Right atrium auricular region (tissue), 2 donors: ENCODE results near the gene C6orf163. TPM values are rescaled to one million over a fixed set of nuclear protein-coding genes. Genes with fewer than 3 reads are reported as not detected.

Experiments used
- DNase-seq: peaks from one replicate; pipeline ENCODE4 v3.0.0-alpha.2; 2019; ENCODE audit warnings: low spot score
- H3K27ac ChIP-seq, 2 donors: fragments of 200-600 bp; sonication (generic); 1 replicate in 1 of 2; 2 replicates in 1 of 2; pipeline ENCODE4 v1.5.1; 2016 to 2019
- H3K27me3 ChIP-seq, 2 donors: fragments of 200-600 bp; sonication (generic); one replicate each; pipeline versions ENCODE4 v1.5.1 to v1.6.0; 2017 to 2019
- H3K36me3 ChIP-seq: fragments of 200-600 bp; sonication (generic); one replicate; pipeline ENCODE4 v1.5.1; 2016
- H3K4me1 ChIP-seq, 2 donors: fragments of 200-600 bp; sonication (generic); one replicate each; pipeline versions ENCODE4 v1.5.1 to v1.6.0; 2017 to 2019
- H3K4me3 ChIP-seq, 2 donors: fragments of 200-600 bp; sonication (generic); 1 replicate in 1 of 2; 2 replicates in 1 of 2; pipeline ENCODE4 v1.5.1; 2017 to 2019; ENCODE audit warnings: mild to moderate bottlenecking in 1 of 2, moderate library complexity in 1 of 2
- H3K9me3 ChIP-seq, 2 donors: fragments of 200-600 bp; sonication (generic); one replicate each; pipeline ENCODE4 v1.5.1; 2019
- total RNA-seq, 2 donors: library from RNA; depleted of rRNA; stranded (reverse); fragments of >200 nt; gene quantifications; one replicate each; pipeline ENCODE4 v1.1.0, GENCODE V29; 2016
- TF ChIP-seq, protein P1 (sequence below), 2 donors: fragments of 200-600 bp; sonication (generic); IDR thresholded peaks; one replicate each; pipeline ENCODE4 v1.5.1; 2019; ENCODE audit warnings: antibody characterized with exemption in 2 of 2

Gene C6orf163
- total RNA-seq, 2 donors from 2014 or later = 1.5 TPM

DNA sequence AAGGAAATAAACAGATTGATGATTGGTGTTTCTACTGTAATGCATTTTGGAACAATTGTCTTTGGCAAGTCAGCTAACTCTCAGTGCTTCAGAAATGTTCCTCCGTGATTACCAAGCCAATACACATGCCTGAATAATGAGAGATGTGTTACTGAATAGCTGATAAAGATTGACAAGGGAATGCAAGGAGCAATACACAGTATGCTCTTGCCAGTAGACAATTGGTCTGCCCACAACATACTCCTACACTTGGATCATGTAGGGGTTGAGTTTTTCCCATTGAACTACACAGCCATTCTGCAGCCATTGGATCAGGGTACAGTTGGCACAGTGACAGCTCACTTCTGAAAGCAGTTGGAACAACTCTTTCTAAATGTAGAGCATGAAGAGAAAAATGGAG, 9.9 kb upstream of the C6orf163 start:
- no peak for DNase-seq
- no peaks in the 10 kb centered on the region for H3K36me3 ChIP-seq
- no peak overlapping the region for H3K4me3 ChIP-seq
- H3K27ac ChIP-seq = peak overlapping the region; percentile 23 to 75
- H3K4me1 ChIP-seq = peaks cover 0 to 28% of the 10 kb centered on the region in 2 donors
- H3K9me3 ChIP-seq = no peaks in the 10 kb centered on the region
- TF ChIP-seq, protein P1, sequence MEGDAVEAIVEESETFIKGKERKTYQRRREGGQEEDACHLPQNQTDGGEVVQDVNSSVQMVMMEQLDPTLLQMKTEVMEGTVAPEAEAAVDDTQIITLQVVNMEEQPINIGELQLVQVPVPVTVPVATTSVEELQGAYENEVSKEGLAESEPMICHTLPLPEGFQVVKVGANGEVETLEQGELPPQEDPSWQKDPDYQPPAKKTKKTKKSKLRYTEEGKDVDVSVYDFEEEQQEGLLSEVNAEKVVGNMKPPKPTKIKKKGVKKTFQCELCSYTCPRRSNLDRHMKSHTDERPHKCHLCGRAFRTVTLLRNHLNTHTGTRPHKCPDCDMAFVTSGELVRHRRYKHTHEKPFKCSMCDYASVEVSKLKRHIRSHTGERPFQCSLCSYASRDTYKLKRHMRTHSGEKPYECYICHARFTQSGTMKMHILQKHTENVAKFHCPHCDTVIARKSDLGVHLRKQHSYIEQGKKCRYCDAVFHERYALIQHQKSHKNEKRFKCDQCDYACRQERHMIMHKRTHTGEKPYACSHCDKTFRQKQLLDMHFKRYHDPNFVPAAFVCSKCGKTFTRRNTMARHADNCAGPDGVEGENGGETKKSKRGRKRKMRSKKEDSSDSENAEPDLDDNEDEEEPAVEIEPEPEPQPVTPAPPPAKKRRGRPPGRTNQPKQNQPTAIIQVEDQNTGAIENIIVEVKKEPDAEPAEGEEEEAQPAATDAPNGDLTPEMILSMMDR (IDR thresholded peaks at IDR 0.05) = no peak
- no peaks in the 10 kb centered on the region for H3K27me3 ChIP-seq

DNA sequence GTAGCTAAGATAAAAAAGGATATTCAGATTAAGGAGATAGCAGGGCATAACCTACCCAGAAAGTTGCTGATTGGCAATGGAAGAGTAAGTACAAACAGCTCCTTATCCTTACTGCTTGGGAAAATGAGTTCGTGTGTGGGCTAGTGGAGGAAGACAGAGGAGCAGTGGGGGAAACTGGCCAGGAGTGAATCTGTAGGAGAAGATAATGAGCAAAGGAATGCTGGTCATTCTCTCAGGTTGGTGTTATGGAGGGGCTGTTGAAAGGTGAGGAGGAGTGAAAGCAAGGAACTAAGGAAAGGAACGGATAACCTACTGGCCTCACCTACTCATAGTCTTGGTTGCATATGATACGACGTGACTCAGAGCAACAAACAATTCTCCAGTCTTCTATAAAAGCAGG, 8.2 kb upstream of the C6orf163 start:
- H3K4me1 ChIP-seq = peaks cover 0 to 28% of the 10 kb centered on the region in 2 donors
- H3K9me3 ChIP-seq = no peaks in the 10 kb centered on the region
- no peaks in the 10 kb centered on the region for H3K36me3 ChIP-seq
- TF ChIP-seq, protein P1 (IDR thresholded peaks at IDR 0.05) = no peak
- H3K4me3 ChIP-seq = no peak overlapping the region
- no peak for DNase-seq
- H3K27ac ChIP-seq = no peak overlapping the region
- no peaks in the 10 kb centered on the region for H3K27me3 ChIP-seq

DNA sequence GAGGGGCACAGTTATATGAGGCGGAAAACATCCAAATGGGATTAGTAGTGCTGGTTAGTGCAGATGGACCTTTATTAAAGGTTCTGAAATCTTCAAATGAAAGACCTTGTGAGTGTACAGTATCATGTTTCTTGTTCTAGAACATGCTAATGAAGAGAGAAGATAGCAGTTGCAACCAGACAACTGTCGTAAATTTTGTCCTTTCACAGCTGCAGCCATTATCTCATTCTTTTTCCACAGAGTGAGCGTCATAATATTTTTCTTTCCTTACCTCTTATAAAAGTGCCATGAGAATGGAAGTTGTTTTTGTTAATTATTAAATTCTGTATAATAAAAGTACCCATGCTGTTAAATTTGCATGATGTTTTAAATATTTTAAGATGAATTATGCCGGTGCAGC, 4.4 kb upstream of the C6orf163 start:
- TF ChIP-seq, protein P1 (IDR thresholded peaks at IDR 0.05) = no peak
- Histone ChIP-seq H3K4me3 (no peak overlapping the region), H3K36me3 (no peaks in the 10 kb centered on the region), H3K4me1 (peaks cover 0 to 2% of the 10 kb centered on the region in 2 donors), H3K27ac (no peak overlapping the region), H3K9me3 (no peaks in the 10 kb centered on the region), H3K27me3 (no peaks in the 10 kb centered on the region)
- no peak for DNase-seq

DNA sequence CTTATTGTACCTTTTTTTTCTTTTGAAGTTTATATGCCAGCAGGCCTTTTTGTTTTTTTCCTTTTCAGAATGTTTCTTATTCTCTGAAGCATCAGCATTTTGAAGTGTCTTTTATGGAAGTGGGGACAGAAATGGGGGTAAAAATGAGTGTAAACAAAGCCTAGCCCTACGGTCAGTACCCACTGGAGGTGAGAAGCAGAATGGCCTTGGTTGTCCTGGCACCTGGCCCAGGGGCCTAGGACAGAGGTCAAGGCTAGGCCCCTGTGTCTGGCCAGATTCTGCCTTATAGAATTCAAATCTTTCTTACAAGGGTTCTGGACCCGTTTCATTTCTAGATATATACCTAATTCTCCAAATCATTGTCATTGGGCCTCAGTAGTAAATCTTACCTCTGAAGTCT, 3.5 kb upstream of the C6orf163 start:
- TF ChIP-seq, protein P1 (IDR thresholded peaks at IDR 0.05) = no peak

DNA sequence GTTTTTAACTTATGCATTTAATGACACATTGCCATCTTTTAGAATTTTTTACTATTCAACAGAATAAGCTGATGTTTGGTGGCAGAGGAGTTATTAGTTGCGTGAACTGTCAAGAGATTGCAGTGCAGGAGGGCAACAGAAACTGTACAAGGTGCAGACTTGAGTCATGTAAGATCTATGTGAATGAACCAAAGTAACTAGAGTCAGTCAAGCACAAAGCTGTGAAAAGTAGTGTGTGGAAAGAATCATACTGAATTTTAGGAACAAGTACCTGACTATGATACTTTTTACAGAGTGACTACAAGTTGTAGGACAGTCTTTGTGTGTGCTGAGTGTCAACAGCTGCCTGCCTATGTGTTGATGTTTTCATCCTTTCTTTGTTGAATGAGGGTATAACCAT, 2.7 kb upstream of the C6orf163 start:
- TF ChIP-seq, protein P1 (IDR thresholded peaks at IDR 0.05) = no peak
- no peaks in the 10 kb centered on the region for H3K9me3 ChIP-seq
- no peaks in the 10 kb centered on the region for H3K36me3 ChIP-seq
- no peaks in the 10 kb centered on the region for H3K27me3 ChIP-seq
- H3K4me1 ChIP-seq = no peaks in the 10 kb centered on the region
- DNase-seq = no peak
- H3K4me3 ChIP-seq = no peak overlapping the region
- no peak overlapping the region for H3K27ac ChIP-seq

More for the DNA sequence above, 3.5 kb upstream of the C6orf163 start:
- Histone ChIP-seq H3K27ac (no peak overlapping the region), H3K36me3 (no peaks in the 10 kb centered on the region), H3K4me3 (no peak overlapping the region), H3K9me3 (no peaks in the 10 kb centered on the region), H3K4me1 (no peaks in the 10 kb centered on the region), H3K27me3 (no peaks in the 10 kb centered on the region)
- DNase-seq = no peak

DNA sequence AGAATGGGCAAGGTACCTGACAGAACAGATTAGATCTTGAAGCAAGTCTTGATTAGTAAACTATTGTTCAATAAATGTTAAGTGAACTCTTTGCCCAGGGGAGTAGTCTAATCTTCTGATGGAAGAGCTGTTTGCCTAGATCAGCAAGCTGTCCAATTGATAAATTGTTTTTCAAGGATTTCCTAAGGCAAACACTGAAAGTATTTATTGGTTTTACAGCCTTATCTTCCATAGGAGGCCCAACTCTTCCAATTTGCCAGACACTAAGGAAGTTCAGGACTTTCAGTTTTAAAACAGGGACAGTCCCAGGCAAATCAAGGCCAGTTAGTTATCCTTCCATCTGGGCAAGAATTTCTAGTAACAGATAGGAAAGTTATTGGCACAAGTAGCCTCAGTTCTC, 1.8 kb upstream of the C6orf163 start:
- Histone ChIP-seq H3K4me1 (no peaks in the 10 kb centered on the region), H3K27ac (no peak overlapping the region), H3K36me3 (no peaks in the 10 kb centered on the region), H3K9me3 (no peaks in the 10 kb centered on the region), H3K4me3 (no peak overlapping the region), H3K27me3 (no peaks in the 10 kb centered on the region)
- DNase-seq = no peak
- TF ChIP-seq, protein P1 (IDR thresholded peaks at IDR 0.05) = no peak
